Left lobe of liver (tissue), 2 donors: ENCODE measurements around the gene GLUD1. TPM values are rescaled to one million over a fixed set of nuclear protein-coding genes. Genes with fewer than 3 reads are reported as not detected.
A peak's percentile ranks its signal among the peaks of the same experiment; 100 is the strongest.
"Not testable (repeated sequence)": the region's sequence is repeated elsewhere in the genome, so short reads cannot be mapped to it uniquely, and the experiment has no call there.

Source experiments
- ATAC-seq: fragments of 200-7000 bp; cut with Tn5 transposase; one replicate; pipeline ENCODE4 v1.9.1; 2020; ENCODE audit warnings: mild to moderate bottlenecking, moderate library complexity
- DNase-seq: peaks from one replicate; pipeline ENCODE4 v3.0.0-alpha.2; 2020; ENCODE audit warnings: low spot score
- total RNA-seq: library from RNA; stranded (reverse); gene quantifications from one replicate; pipeline ENCODE4 v1.2.1, GENCODE V29; 2021
- donor health status: DM: no; HTN: no; CAD: no; lungs with moderate emphysema.
- donor health status: DM: no; HTN: yes; CAD: no.

Gene GLUD1
- total RNA-seq, 1 donor from 2014 or later: 524 TPM

DNA sequence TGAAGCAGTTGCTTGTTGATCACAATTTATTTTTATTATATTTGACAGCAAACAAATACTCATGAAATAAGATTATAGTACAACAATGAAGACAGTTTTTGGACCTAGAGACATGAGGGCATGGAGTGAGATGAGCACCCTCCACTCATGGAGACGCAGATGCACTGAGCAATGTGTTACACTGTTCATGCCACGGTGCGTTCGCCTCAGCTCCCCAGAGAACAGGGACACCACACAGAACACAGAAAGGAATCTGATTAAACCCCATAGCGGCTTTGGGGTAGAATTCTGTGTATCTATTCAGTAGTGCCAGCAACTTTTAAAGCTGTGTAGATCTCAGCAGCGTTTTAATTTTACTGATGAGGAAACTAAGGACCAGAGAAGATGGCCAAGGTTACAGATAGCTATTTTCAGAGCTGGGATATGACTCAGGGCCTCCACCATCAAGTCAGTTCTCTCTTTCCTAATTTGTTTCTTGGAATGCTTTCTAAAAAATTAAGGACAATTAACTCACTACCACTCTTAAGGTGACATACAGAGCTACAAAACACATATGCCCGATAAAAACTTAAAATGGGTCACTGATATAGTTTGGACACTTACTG lies 41.0 kb downstream of the GLUD1 start:
- DNase-seq (no peak), ATAC-seq (peak; percentile 13)

DNA sequence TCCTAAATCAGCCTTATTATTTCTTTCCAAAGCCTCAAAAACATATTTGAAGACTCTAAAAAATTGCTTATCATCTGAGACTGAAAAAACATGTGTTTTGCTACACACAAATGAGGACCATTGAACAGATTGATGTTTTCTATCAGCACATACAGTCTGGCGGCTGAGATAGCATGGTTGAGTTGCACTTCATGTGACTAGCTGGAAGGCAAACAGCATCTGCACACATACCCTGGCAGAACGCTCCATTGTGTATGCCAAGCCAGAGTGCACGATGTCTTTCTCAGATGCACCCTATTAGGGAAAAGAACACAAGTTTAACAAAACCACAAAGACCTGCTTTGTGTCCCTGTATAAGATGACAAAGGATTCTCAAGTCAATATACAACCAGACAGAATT lies 41.5 kb downstream of the GLUD1 start:
- DNase-seq (no peak), ATAC-seq (peak; percentile 79)

DNA sequence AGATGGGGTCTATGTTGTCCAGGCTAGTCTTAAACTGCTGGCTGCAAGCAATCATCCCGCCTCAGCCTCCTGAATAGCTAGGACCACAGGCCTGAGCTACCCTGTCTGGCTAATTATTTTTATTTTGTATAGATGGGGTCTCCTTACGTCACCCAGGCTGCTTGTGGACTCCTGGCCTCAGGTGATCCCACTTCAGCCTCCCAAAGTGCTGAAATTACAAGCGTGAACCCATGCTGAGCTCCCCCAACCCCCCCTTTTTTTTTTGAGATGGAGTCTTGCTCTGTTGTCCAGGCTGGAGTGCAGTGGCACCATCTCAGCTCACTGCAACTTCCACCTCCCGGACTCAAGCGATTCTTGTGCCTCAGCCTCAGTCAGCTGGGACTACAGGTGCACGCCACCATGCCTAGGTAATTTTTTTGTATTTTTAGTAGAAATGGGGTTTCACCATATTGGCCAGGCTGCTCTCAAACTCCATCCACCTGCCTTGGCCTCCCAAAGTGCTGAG lies 49.2 kb downstream of the GLUD1 start:
- no peak for DNase-seq
- ATAC-seq: no peak

DNA sequence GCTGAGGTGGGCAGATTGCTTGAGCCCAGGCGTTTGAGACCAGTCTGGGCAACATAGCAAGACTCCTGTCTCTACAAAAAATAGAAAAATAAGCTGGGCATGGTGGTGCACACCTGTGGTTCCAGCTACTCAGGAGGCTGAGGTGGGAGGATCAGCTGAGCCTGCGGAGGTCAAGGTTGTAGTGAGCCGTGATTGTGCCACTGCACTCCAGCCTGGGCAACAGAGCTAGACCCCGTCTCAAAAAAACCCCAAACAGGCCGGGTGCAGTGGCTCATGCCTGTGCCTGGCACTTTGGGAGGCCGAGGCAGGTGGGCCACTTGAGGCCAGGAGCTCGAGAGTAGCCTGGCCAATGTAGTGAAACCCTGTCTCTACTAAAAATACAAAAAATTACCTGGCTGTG lies 51.1 kb downstream of the GLUD1 start:
- not testable (repeated sequence) for ATAC-seq, DNase-seq

DNA sequence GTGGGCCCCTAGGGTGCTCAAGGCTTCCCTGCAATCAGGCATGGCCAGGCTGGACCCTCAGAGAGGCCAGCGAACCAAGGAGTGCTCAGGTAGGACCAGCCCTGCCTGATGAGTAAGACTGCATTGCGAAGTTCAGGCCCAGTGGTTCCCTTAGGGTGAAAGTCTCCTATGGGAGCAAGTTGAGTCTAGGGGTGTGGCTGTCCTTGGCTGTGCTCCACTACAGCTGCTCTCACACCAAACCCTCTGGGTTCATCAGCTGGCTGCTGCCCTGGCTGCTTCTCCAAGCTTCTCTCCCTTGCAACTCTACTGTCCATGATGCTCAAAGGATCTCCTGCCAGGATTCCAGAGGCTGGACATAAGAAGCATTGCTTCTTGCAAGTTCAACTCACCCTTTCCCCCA lies 55.9 kb downstream of the GLUD1 start:
- peak; percentile 75 for ATAC-seq
- no peak for DNase-seq

DNA sequence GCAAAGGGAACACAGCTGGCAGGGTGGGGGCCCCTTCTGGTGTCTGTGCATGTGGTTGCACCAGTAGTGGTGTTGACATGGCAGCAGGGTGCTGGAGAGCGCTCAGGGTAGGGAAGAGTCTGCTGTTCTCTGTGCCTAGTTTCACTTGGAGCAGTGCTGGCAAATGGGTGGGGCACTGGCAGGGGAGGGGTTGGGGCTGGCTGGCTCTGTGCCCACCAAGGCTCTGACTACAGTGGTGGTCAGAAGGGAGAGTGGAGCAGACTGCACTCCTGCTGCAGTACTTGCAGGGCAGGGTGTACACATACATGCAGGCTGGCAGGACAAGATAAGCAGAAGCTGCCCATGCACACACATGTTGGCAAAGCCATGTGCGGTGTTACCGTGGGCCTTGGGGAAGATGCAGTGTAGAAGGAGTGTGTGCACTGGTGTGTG lies 56.3 kb downstream of the GLUD1 start:
- ATAC-seq: peak; percentile 26
- no peak for DNase-seq

DNA sequence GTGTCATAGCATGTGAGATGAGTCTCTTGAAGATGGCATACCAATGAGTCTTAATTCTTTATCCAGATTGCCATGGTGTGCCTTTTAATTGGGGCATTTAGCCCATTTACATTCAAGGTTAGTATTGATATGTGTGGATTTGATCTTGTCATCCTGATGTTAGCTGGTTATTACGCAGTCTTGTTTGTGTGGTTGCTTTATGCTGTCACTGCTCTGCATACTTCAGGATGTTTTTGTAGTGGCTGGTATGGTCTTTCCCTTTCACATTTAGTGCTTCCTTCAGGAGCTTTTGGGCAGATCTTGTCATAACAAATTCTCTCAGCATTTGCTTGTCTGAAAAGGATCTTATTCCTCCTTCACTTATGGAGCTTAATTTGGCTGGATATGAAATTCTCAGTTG lies 58.0 kb downstream of the GLUD1 start:
- DNase-seq: no peak
- no peak for ATAC-seq

DNA sequence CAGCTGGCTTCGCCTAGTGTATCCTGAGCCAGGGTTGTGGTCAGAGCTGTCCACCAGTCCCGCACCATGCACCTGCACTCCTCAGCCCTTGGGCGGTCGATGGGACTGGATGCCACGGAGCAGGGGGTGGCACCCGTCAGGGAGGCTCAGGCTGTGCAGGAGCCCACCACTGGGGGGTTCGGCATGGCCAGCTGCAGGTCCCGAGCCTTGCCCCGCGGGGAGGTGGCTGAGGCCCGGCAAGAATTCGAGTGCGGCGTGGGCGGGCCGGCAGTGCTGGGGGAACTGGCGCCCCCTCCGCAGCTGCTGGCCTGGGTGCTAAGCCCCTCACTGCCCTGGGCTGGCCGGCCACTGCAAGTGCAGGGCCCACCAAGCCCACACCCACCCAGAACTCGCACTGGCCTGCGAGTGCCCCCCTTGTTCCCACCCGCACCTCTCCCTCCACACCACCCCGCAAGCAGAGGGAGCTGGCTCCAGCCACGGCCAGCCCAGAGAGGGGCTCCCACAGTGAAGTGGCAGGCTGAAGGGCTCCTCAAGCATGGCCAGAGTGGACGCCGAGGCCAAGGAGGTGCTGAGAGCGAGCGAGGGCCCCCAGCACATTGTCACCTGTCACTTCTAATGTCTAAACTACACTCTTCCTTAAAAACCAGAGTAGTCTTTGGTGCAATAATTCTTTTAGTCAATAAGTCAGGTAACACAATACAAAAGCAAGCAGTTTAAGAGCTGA lies 63.6 kb downstream of the GLUD1 start:
- no peak for DNase-seq
- ATAC-seq: no peak

DNA sequence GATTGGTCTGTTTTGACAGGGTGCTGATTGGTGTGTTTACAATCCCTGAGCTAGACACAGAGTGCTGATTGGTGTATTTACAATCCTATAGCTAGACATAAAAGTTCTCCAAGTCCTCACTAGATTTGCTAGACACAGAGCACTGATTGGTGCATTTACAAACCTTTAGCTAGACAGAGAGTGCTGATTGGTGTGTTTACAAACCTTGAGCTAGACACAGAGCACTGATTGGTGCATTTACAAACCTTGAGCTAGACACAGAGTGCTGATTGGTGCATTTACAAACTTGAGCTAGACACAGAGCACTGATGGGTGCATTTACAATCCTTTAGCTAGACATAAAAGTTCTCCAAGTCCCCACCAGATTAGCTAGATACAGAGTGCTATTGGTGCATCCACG lies 64.2 kb downstream of the GLUD1 start:
- not testable (repeated sequence) for ATAC-seq, DNase-seq

DNA sequence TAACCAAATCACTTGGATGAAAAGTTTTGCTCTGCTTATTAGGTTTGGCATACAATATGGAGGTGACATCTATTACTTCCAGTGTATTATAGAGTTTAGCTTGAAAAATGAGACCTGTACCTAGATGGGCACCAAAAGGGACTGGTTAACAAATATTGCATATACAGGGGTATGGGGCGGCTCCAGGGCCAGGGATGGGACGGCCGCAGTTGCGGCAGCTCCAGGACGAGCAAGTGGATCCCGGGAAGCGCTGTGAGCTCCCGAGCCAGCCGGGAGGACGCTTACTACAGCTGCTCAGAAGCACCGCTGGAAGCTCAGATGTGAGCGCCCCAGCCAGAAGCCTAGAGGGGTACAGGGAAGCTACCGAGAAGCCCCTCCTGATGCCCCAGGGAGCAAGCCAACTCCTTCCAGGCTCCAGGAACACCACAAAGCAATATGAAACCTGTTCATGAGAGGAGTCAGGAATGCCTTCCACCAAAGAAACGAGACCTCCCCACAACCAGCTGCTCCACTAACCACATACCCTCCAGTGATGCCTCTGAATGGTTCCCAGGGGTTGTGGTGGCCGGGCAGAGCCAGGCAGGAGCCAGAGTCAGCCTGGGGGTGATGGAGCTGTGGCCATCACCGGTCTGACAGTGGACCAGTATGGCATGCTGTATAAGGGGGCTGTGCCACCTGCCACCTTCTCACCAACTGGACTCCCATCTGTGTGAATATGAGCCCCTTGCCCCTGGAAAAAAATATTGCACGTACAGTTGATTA lies 67.7 kb downstream of the GLUD1 start:
- not testable (repeated sequence) for ATAC-seq, DNase-seq

DNA sequence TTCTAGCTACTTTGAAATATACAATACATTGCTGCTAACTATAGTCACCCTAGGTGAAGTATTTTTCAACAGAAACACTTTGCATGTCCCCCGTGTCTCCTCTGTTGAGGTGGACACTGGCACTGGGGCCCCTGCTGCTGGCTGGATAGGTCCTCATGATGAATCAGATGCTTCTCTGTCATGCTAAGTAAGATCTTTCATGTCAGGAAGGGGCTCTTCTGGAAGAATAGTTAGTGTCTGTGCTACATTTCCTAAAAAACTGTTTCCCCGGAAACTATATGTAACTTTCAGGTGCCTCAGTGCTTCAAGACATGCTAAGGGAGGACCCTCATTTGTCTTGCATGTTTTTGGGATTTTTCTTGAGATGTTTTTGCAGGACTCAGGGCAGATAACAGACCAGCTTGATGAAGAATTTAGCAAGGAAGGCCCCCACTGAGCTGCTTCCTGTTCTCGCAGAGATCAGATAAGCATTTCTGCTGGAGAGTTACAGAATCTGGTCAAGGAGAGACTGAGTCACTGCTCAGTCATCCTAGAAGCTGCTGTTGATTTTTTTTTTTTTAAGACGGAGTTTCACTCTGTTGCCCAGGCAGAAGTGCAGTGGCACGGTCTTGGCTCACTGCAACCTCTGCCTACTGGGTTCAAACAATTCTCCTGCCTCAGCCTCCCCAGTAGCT lies 69.2 kb downstream of the GLUD1 start:
- not testable (repeated sequence) for DNase-seq, ATAC-seq

DNA sequence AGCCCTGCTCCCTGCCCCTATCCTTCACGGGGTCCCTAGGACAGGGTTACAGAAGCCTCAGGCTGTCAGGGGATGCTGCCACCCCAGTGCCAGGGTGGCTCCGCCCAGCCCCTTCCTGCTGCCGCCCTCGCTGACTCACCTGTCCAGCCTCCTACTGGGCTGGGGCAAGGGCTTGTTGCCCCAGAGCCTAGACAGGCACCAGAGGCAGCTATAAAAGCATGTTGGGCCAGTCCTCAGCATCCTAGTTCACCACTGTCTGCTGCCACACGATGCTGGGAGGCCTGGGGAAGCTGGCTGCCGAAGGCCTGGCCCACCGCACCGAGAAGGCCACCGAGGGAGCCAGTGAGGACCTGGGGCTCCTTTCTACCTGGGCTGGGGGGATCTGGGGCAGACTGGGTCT lies 74.6 kb downstream of the GLUD1 start, which contains the start of gene FAM25A:
Gene FAM25A (plus strand): TSS at position 239 of the 400 bp plus-strand sequence. CDS start 31 bp downstream, at position 270.
- not testable (repeated sequence) for ATAC-seq, DNase-seq

DNA sequence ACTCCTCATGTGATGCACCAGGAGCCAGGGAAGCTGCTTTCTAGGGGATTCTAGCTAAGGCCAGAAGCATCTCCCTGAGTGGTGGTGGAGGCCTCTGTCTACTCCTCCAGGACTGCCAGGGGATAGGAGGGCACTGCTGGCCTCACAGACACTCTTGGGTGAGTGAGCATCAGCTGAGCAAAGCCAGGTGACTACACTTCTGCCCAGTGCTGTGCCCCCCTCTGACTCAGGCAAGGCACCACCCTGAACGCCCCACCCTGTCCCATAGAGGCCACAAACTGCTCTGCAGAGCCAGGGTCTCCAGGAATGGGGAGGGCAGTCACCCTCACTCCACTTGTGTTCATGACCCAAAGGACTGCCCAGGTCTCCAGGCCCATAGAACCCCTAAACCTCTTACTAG lies 75.1 kb downstream of the GLUD1 start:
- DNase-seq, ATAC-seq: not testable (repeated sequence)

DNA sequence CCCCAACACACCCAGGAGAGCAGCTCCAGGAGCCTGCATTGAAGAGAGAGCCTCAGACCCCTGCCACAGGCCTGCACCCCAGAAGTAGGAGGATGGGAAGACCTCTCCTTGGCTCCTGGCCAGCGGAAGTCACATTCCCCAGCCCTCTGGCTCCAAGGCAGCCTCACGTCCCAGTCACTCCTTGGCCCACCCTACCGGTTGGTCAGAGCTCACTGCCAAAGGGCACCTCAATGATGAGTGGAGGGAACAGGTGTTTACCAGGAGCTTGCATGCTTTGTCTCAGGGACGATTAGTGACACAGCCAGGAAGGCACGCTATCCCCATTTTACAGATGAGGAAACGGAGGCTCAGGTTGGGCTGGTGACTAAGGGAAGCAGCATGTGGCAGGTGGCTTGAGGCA lies 75.6 kb downstream of the GLUD1 start:
- not testable (repeated sequence) for ATAC-seq, DNase-seq

DNA sequence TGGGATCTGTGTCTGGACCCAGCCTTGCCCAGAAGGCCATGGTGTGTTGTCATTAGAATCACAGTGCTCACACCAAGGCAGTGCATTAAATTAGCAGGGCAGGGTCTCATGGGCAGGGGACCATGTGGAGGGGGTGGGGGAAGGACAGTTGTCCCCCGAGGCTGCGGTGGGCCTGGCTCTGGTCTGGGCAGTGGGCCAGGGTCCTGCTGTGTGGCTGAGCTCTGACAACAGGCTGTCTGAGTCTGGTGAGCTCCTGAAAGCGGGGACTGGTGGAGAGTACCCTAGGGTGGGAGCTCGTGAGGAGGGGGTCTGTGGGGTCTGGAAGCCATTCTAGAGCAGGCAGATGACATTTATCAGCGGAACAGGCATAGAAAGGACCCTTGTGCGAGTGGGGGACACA lies 76.5 kb downstream of the GLUD1 start:
- not testable (repeated sequence) for DNase-seq, ATAC-seq

DNA sequence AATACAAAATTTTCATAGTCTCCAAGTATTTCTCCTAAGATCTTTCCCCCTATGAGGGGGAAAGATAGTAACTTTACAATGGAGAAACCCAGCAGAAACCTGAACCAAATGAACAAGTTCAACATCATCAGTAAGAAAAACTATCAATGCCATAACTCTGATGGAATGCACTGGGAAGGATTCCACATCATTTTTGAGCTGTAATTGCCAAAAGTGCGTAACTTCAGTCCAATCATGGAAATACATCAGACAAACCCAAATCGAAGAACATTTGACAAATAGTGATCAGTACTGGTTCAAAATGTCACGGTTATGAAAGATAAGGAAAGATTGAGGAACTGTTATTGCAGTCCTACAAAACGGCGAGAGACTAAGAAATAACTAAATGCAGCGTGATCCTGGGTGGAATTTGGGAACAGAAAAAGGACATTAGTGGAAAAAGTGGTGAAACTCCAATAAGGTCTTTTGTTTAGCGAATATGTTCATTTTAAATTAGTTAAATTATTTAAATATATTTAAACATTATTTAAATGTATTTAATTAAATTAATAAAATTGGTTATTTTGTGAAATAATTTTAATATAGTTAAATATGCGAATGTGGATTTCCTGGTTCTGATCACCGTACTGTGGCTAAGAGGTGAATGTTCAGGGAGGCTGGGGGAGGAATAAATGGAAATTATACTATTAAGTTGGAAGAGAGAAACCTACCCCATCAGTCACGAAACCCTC lies 79.5 kb downstream of the GLUD1 start:
- not testable (repeated sequence) for DNase-seq, ATAC-seq

DNA sequence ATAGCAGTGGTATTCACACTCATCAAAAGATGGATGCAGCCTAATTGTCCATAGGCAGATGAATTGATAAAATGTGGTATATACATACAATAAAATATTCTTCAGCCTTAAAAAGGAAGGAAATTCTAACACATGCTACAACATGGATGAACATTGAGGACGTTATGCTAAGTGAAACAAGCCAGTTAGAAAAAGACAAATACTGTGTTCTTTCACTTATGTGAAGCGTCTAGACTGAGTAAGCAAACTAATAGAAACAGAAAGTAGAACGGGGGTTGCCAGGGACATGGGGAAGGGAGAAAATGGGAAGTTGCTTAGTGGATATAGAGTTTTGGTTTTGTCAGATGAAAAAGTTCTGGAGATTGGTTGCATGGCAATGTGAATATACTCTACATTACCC lies 81.1 kb downstream of the GLUD1 start:
- DNase-seq, ATAC-seq: not testable (repeated sequence)

DNA sequence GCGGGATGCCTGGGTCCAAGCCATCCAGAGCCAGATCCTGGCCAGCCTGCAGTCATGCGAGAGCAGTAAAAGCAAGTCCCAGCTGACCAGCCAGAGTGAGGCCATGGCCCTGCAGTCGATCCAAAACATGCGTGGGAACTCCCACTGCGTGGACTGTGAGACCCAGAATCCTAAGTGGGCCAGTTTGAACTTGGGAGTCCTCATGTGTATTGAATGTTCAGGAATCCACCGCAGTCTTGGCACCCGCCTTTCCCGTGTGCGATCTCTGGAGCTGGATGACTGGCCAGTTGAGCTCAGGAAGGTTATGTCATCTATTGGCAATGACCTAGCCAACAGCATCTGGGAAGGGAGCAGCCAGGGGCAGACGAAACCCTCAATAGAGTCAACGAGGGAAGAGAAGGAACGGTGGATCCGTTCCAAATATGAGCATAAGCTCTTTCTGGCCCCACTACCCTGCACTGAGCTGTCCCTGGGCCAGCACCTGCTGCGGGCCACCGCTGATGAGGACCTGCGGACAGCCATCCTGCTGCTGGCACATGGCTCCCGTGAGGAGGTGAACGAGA lies 85.4 kb downstream of the GLUD1 start:
- not testable (repeated sequence) for ATAC-seq, DNase-seq

DNA sequence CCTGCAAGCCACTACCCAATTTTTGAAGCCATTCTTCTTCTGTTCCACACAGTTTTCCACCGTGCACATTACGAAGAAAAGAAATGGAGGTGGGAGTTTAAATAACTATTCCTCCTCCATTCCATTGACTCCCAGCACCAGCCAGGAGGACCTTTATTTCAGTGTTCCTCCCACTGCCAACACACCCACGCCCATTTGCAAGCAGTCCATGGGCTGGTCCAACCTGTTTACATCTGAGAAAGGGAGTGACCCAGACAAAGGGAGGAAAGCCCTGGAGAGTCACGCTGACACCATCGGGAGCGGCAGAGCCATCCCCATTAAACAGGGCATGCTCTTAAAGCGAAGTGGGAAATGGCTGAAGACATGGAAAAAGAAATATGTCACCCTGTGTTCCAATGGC lies 86.3 kb downstream of the GLUD1 start:
- ATAC-seq, DNase-seq: not testable (repeated sequence)

DNA sequence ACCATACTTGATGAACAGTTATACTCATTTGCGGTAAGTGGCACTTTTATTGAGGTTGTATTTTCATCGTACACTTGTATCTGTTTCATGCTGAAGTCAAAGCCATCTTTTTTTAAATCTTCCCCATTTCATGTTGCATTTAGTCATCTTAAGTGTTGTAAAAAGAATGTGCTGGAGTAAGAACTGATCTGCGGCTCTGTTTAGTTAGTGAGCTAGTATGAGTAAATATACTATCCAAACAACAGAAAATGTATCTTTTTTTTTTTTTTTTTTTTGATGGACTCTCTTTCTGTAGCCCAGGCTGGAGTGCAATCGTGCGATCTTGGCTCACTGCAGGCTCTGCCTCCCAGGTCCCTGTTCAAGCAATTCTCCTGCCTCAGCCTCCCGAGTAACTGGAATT lies 87.0 kb downstream of the GLUD1 start:
- not testable (repeated sequence) for DNase-seq, ATAC-seq
